WTC11 (cell line): ENCODE data around the gene TMEM150A.

Experiments used
- CREB1 ChIP-seq: sonication (generic); formaldehyde crosslinking; IDR thresholded peaks from 2 replicates; pipeline ENCODE4 v1.8.0; 2023; ENCODE audit warnings: mild to moderate bottlenecking, missing genetic modification reagents
- ZNF138 ChIP-seq: sonication (generic); formaldehyde crosslinking; conservative IDR thresholded peaks from 2 replicates; pipeline ENCODE4 v1.8.1; 2022; ENCODE audit warnings: mild to moderate bottlenecking, moderate library complexity, missing genetic modification reagents
- ZNF263 ChIP-seq: sonication (generic); formaldehyde crosslinking; IDR thresholded peaks from 2 replicates; pipeline ENCODE4 v1.8.1; 2022; ENCODE audit warnings: low read depth, mild to moderate bottlenecking, moderate library complexity, missing genetic modification reagents
- TF ChIP-seq, protein P1 (sequence below): sonication (generic); formaldehyde crosslinking; IDR thresholded peaks from 2 replicates; pipeline ENCODE4 v1.8.0; 2022; ENCODE audit warnings: mild to moderate bottlenecking, missing genetic modification reagents
- TF ChIP-seq, protein P2 (sequence below): fragments of 200-600 bp; IDR thresholded peaks from 2 replicates; pipeline ENCODE4 v1.8.0; 2022; ENCODE audit warnings: antibody characterized with exemption
- TF ChIP-seq, protein P3 (sequence below): sonication (generic); formaldehyde crosslinking; IDR thresholded peaks from 2 replicates; pipeline ENCODE4 v1.8.1; 2023; ENCODE audit warnings: mild to moderate bottlenecking, moderate library complexity, missing genetic modification reagents

DNA sequence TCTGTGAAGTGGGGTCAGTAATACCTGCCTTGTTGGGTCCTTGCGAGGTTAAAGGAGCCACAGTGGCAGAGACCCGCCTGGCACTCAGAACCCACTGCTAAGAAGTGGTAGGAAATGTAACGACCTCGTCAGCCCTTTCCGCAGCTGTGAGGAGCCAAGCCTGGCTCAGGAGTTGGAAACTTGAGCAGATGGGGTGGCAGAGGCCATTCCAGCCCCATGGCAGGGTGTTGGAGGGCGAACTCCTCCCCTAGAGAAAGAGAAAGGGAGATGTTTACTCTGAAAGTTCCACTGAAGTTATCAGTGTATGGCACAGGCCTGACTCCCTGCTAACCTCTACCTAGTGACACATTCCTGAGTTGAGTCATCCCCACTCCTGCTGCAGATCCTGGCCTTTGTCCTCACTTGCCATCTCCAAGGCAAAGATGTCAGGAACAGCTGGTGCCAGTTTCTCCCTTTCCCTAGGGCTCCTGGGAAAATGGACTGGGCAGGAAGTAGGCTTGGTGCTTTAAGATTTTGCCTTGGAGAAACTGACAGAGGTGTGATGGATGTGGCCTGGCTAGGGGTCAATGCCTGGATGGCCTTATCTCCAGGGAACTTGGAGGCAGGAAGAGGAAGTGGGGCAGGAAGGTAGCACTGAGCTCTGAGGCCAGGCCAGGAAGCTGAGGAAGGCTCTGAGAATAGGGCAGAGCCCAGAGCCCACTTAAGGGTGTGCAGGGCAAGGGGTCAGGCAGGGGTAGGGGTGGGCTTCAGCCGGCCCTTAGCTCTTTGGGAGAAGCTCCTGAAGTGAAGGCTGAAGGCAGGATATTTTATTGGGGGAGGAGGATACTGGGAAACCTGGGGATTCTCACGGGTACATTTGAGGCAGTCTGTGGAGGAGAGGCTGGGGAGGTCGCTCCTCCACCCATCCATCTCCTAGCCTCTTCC lies 17.4 kb downstream of the TMEM150A start:
- no peak for TF ChIP-seq ZNF138 (CRISPR knock-in tag)
- TF ChIP-seq, protein P1, sequence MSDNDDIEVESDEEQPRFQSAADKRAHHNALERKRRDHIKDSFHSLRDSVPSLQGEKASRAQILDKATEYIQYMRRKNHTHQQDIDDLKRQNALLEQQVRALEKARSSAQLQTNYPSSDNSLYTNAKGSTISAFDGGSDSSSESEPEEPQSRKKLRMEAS (CRISPR knock-in tag) = no peak
- TF ChIP-seq, protein P2, sequence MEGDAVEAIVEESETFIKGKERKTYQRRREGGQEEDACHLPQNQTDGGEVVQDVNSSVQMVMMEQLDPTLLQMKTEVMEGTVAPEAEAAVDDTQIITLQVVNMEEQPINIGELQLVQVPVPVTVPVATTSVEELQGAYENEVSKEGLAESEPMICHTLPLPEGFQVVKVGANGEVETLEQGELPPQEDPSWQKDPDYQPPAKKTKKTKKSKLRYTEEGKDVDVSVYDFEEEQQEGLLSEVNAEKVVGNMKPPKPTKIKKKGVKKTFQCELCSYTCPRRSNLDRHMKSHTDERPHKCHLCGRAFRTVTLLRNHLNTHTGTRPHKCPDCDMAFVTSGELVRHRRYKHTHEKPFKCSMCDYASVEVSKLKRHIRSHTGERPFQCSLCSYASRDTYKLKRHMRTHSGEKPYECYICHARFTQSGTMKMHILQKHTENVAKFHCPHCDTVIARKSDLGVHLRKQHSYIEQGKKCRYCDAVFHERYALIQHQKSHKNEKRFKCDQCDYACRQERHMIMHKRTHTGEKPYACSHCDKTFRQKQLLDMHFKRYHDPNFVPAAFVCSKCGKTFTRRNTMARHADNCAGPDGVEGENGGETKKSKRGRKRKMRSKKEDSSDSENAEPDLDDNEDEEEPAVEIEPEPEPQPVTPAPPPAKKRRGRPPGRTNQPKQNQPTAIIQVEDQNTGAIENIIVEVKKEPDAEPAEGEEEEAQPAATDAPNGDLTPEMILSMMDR = no peak
- TF ChIP-seq CREB1 (CRISPR knock-in tag) = no peak
- TF ChIP-seq ZNF263 (CRISPR knock-in tag) = no peak
- TF ChIP-seq, protein P3, sequence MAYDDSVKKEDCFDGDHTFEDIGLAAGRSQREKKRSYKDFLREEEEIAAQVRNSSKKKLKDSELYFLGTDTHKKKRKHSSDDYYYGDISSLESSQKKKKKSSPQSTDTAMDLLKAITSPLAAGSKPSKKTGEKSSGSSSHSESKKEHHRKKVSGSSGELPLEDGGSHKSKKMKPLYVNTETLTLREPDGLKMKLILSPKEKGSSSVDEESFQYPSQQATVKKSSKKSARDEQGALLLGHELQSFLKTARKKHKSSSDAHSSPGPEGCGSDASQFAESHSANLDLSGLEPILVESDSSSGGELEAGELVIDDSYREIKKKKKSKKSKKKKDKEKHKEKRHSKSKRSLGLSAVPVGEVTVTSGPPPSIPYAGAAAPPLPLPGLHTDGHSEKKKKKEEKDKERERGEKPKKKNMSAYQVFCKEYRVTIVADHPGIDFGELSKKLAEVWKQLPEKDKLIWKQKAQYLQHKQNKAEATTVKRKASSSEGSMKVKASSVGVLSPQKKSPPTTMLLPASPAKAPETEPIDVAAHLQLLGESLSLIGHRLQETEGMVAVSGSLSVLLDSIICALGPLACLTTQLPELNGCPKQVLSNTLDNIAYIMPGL (CRISPR knock-in tag) = no peak
